Omental fat pad (tissue), 4 donors: ENCODE results near the gene IGSF11. TPM values are rescaled to one million over a fixed set of nuclear protein-coding genes. Genes with fewer than 3 reads are reported as not detected.
"Not testable (repeated sequence)": the region's sequence is repeated elsewhere in the genome, so short reads cannot be mapped to it uniquely, and the experiment has no call there.

Source experiments
- ATAC-seq: fragments of 150-250 bp; one replicate; pipeline ENCODE4 v1.9.1; 2016; ENCODE audit warnings: mild to moderate bottlenecking, moderate library complexity; ENCODE audit not compliant: low FRiP score
- DNase-seq: peaks from one replicate; pipeline ENCODE4 v3.0.0-alpha.2; 2019; ENCODE audit warnings: low spot score
- total RNA-seq, 4 donors: library from RNA; depleted of rRNA; stranded (reverse); fragments of >200 nt; gene quantifications; one replicate each; pipeline ENCODE4 v1.1.0, GENCODE V29; 2016
- TF ChIP-seq, protein P1 (sequence below), 3 donors: fragments of 450-650 bp; IDR thresholded peaks; one replicate each; pipeline ENCODE4 v1.5.1; 2016 to 2017; ENCODE audit warnings: antibody characterized with exemption in 3 of 3, mild to moderate bottlenecking in 3 of 3, moderate library complexity in 2 of 3

Gene IGSF11
- total RNA-seq, 4 donors from 2014 or later: 0.60 to 1.0 TPM; not detected in 2

- no peak for DNase-seq
- TF ChIP-seq, protein P1, sequence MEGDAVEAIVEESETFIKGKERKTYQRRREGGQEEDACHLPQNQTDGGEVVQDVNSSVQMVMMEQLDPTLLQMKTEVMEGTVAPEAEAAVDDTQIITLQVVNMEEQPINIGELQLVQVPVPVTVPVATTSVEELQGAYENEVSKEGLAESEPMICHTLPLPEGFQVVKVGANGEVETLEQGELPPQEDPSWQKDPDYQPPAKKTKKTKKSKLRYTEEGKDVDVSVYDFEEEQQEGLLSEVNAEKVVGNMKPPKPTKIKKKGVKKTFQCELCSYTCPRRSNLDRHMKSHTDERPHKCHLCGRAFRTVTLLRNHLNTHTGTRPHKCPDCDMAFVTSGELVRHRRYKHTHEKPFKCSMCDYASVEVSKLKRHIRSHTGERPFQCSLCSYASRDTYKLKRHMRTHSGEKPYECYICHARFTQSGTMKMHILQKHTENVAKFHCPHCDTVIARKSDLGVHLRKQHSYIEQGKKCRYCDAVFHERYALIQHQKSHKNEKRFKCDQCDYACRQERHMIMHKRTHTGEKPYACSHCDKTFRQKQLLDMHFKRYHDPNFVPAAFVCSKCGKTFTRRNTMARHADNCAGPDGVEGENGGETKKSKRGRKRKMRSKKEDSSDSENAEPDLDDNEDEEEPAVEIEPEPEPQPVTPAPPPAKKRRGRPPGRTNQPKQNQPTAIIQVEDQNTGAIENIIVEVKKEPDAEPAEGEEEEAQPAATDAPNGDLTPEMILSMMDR (IDR thresholded peaks at IDR 0.05): no peak
- no peak for ATAC-seq
These were observed 53.8 kb downstream of the IGSF11 start for GRCh38 chr3:118980832-118981231.

DNA sequence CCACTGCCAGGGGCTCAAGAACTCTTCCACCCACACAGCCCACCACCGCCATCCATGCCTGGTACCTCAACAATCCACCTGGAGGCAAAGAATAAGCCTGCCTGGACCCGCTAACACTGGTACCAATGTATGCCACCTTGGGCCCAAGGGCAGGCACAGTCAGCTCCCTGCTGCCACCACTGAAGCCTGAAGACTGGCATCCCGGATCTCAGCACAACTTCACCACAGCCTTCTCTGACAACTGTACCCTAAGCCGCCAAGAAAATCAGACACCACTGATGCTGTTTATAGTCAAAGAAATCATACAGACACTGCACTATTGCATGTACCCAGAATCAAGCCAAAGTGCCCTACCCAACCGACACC is 56.3 kb downstream of the IGSF11 start:
- TF ChIP-seq, protein P1 (IDR thresholded peaks at IDR 0.05): no peak
- ATAC-seq (no peak), DNase-seq (no peak)

GRCh38 chr3:118977671-118978392 is 56.8 kb downstream of the IGSF11 start:
- TF ChIP-seq, protein P1 (IDR thresholded peaks at IDR 0.05): no peak
- no peak for DNase-seq
- no peak for ATAC-seq

- TF ChIP-seq, protein P1 (IDR thresholded peaks at IDR 0.05): no peak
- ATAC-seq (no peak), DNase-seq (no peak)
These were observed 57.5 kb downstream of the IGSF11 start for GRCh38 chr3:118977118-118977517.

DNA sequence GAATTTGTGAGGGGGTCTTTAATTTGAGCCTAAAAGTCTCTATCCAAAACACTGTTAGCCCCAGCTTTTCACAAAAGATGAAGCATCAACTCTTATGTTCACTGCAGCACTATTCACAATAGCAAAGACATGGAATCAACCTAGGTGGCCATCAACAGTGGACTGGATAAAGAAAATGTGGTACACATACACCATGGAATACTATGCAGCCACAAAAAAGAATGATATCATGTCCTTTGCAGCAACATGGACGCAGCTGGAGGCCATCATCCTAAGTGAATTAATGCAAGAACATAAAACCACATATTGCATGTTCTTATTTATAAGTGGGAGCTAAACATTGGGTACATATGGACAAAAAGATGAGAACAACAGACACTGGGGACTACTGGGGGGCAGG is 59.2 kb downstream of the IGSF11 start:
- DNase-seq, ATAC-seq: not testable (repeated sequence)

GRCh38 chr3:118974356-118975097 is 60.1 kb downstream of the IGSF11 start:
- ATAC-seq: no peak
- no peak for DNase-seq
- TF ChIP-seq, protein P1 (IDR thresholded peaks at IDR 0.05): no peak

DNA sequence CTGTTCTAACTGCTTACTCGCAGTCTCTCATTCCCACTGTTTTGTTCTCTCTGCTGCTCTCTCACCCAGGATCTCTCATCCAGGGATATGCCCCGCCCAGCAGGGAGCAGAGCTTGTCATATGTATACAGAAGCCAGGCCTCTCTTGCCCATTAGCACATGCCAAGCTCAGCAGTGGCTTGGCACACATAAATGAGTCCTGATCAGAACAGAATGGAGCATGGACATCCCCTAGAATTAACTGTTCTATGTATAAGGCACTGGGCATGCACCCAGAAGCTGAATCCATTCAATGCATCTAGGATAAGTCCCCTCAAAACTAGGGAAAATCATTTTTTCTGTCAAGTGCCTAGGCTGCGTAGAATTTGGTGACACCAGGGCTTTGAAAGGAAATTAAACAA is 61.6 kb downstream of the IGSF11 start:
- DNase-seq (no peak), ATAC-seq (no peak)
- TF ChIP-seq, protein P1 (IDR thresholded peaks at IDR 0.05): no peak
